HPDE6-E6E7 (cell line): ENCODE results near the gene CDC42BPB.

Source experiments
- DNase-seq: peaks from one replicate; pipeline ENCODE4 v3.0.0; 2011; ENCODE audit warnings: missing footprints; ENCODE audit errors: extremely low spot score

The CDC42BPB gene

GRCh38 chr14:102944448-102945330 lies 112.7 kb downstream of the CDC42BPB start:
- no peak for DNase-seq

GRCh38 chr14:102943979-102944378 lies 113.4 kb downstream of the CDC42BPB start:
- no peak for DNase-seq

- no peak for DNase-seq
Observed at GRCh38 chr14:102943454-102943853, 113.9 kb downstream of the CDC42BPB start.

GRCh38 chr14:102942069-102942468 lies 115.3 kb downstream of the CDC42BPB start:
- no peak for DNase-seq

GRCh38 chr14:102941419-102942011 lies 115.8 kb downstream of the CDC42BPB start:
- DNase-seq, result no peak

- DNase-seq, result no peak
Observed at GRCh38 chr14:102940729-102941362, 116.5 kb downstream of the CDC42BPB start.

DNA sequence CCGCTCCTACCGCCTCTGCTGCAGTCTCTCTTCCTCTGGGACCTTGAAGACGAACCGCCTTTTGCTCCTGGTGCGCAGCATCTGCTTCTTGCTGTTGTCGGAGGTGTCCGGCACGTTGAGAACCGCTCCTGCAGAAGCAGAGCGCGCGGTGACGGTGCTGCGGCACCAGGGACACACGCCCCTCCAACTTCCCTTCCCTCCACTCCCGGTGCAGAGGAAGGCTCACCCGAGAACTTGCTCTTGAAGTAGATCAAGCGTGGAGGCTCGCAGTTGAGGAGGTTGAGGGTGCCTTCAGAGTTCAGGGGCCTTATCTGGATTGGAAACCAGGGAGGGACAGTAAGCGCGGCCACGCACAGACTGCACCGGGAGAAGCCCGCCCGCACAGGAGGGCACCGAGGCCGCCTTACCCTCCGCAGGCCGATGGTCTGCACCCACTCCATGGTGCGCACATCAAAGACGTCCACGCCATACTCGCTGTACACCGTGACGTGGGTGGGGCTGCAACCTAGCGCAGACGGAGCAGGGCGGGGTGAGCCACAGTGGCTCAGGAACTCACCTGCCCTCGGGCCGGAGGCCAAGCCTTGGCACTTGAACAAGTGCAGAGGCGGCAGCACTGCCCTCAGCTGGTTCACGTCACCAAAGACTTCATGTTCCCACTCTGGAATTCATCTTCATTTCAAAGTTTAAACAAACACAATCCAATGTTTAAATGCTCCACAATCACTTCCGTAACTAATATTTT lies 117.4 kb downstream of the CDC42BPB start:
- DNase-seq, result no peak

DNA sequence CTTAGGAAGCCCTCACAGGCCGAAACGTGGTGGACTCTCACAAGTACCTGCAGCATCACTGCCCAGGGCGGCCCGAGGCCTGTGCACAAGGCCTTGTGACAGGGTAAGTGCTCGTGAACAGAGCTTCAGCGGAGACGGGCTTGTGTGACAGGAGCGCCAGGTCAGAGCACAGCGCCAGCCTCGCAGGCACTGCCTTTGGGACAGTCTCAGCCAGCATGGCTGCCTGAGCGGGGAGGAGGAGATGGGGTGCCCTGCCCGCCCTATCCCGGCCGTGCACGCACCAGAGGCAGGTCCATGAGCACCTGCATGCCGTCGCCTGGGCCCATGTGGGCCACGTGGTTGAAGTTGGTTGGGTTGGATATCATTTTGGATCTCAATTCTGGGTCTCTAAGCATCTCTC lies 118.0 kb downstream of the CDC42BPB start:
- no peak for DNase-seq

GRCh38 chr14:102938191-102938590 lies 119.2 kb downstream of the CDC42BPB start:
- no peak for DNase-seq

GRCh38 chr14:102937331-102938175 lies 119.8 kb downstream of the CDC42BPB start:
- DNase-seq, result no peak

- DNase-seq, result no peak
Observed at GRCh38 chr14:102935756-102936155, 121.6 kb downstream of the CDC42BPB start.

- DNase-seq, result no peak
Observed at GRCh38 chr14:102933618-102934231, 123.6 kb downstream of the CDC42BPB start.

DNA sequence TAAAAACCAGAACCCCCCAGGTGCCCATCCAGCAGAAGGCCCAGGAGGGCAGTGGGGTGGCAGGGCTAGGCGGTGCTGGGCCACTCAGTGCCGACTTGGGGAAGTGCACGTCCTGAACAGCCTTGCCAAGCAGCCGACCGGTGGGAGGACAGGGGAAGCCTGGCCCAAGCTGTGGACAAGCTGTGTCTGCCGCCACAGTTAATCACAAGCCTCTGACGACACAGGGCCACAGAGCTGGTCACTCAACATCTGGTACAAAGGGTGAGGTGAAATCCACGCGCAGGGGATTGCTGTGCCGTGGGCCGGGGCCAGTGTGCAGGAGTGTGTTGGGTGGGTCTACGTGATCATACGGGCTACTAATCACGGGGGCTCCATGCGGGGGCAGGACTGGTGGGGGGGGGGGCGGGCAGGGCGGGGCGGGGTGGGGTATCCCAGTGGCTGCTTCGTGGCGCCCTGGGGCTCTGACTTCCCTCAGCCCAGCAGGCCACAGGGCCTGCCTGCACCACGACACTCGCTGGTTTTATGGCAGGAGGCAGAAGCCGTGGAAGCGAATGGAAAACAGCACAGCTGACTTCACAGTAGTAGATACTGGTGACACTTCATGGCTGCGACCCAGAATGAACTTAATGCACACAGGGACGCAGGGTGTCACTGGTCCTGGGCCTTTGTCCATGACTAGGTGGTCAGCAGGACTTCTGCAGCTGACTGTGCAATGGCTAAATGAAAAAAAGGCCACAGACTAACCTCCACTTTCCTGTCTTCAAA lies 124.7 kb downstream of the CDC42BPB start:
- DNase-seq, result no peak

DNA sequence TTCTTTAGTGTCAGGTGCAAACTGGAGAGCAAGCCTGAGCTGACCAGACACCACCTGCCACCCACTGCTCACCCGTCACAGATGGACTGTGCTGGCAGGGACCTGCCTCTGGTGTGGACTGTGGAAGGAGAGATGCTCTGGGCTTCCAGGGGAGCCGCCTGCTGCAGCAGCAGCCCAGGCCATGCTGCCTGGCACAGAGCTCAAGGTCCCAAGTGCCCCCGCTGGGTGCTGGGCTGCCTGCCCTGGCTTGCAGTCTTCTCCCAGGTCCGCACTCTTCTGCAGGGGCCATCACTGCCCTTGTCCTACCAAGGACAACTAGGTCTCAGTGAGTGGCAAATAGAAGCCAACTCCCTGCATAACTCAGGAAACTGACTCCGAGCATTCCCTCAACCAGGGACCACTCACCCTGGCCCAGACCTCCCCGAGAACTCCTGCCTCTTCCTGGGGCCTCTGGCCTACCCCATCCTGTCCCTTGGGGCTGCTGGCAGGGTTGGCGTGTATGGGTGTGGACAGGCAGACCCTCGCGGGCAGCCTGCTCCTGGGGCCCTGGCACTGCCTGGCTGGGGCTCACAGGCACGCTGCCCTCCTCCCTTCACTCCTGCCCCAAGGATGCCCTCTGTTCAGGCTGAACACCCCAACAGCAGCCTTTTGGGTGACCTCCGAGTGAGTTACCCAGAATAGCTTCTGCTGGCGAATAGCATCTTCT lies 125.6 kb downstream of the CDC42BPB start:
- DNase-seq, result no peak

DNA sequence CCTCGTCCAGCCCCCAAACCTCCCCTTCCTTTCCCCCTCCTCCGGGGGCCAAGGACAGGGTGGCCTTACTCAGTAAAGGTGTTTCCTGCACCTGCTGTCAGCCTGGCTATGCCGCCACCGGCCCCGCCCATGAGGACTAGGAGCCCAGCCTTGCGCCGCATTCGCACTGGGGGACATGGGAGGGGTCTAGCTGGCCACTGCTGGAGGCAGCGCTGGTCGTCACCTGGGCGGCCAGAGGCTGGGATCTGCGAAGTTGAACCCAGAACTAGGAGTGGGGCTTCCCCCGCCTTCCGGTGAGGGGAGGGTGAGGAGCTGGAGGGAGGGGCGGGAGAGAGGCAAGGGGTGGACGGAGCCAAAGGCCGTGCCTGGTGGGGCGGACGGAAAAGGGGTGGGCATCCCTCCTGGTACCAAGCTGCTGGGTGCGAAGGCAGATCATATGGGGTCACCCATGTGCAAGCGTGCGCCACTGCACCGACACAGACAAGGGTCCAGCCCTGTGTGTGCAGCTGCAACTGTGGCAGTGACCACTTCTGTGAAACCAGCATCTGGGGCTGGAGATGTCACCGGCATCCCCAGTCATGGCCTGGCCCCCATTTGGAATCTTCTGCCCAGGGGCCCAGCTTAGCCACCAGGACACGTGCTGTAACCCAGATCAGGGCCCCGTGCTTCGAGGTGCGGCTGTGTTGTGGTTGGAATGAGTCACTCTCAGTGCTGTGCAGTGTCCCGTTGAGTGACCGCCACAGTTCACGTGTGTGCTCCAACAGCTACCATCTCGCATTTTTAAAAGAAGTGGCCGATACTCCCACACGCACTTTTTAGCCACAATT lies 126.4 kb downstream of the CDC42BPB start:
- no peak for DNase-seq

DNA sequence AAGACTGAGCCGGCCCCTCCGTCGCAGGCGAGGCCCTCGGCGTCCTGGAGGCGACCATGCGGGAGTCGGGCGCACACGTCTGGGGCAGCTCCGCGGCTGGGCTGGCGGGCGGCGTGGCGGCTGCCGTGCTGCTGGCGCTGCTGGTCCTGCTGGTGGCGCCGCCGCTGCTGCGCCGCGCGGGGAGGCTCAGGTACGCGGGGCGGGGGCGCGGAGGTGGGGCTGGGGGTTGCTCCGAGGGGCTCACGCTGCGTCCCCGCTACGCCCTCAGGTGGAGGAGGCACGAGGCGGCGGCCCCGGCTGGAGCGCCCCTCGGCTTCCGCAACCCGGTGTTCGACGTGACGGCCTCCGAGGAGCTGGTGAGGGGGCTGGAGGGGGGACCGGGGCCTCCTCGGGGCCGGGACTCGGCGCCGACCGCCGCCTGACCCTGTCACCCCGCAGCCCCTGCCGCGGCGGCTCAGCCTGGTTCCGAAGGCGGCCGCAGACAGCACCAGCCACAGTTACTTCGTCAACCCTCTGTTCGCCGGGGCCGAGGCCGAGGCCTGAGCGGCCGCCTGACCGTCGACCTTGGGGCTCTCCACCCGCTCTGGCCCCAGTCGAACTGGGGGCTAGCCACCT lies 127.1 kb downstream of the CDC42BPB start:
- no peak for DNase-seq

DNA sequence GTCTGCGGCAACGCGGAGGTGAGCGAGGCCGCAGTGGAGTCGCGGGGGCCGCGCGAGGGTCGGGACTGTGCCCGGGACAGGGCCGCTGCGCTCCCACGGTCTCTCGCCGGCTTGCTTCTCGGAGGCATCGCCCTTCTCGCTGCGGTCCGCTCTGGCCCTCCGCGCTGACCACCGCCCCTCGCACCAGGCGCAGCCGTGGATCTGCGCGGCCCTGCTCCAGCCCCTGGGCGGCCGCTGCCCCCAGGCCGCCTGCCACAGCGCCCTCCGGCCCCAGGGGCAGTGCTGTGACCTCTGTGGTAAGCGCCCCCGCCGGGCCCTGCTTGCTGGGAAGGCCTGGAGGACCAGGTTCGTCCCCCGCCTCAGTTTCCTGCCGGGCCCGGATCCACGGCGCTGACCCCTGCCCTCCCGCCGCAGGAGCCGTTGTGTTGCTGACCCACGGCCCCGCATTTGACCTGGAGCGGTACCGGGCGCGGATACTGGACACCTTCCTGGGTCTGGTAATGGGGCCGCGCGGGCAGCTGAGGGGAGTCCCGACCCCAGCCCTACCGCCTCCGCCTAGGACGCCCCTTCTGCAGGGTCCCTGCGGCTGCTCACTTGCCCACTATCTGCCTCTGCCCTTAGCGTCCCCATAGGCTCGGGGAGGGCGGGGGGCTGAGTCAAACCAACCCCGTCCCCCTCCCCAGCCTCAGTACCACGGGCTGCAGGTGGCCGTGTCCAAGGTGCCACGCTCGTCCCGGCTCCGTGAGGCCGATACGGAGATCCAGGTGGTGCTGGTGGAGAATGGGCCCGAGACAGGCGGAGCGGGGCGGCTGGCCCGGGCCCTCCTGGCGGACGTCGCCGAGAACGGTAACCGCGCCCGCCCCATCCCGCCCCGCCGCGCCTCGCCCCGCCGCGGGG lies 127.9 kb downstream of the CDC42BPB start:
- DNase-seq, result no peak
